GM12872 (cell line): Measurements from ENCODE around the gene SVEP1.

Source experiments
- CTCF ChIP-seq: IDR thresholded peaks from 3 replicates; pipeline ENCODE4 v1.5.1; 2011; ENCODE audit warnings: low read depth, mild to moderate bottlenecking, low read length, moderate library complexity; ENCODE audit not compliant: insufficient read depth

SVEP1 gene

GRCh38 chr9:110338143-110338542 lies 241.4 kb downstream of the SVEP1 start:
- no peak for TF ChIP-seq CTCF

- no peak for TF ChIP-seq CTCF
These were observed 241.8 kb downstream of the SVEP1 start, which contains the start of gene TXNDC8 for GRCh38 chr9:110337727-110338126. TXNDC8 (minus strand) TSS chr9:110337863.

GRCh38 chr9:110336363-110336762 lies 243.2 kb downstream of the SVEP1 start:
- no peak for TF ChIP-seq CTCF

GRCh38 chr9:110334871-110335270 lies 244.7 kb downstream of the SVEP1 start:
- no peak for TF ChIP-seq CTCF

- no peak for TF ChIP-seq CTCF
These were observed 245.4 kb downstream of the SVEP1 start for GRCh38 chr9:110334183-110334582.

- TF ChIP-seq CTCF: no peak
These were observed 246.8 kb downstream of the SVEP1 start for GRCh38 chr9:110332766-110333165.

GRCh38 chr9:110330484-110331105 lies 248.9 kb downstream of the SVEP1 start:
- TF ChIP-seq CTCF: no peak

- no peak for TF ChIP-seq CTCF
These were observed 249.8 kb downstream of the SVEP1 start for GRCh38 chr9:110329639-110330230.
